Mesothelial cell of epicardium (in vitro differentiated cells): ENCODE data around the gene GEMIN5. TPM values are rescaled to one million over a fixed set of nuclear protein-coding genes. Genes with fewer than 3 reads are reported as not detected.

Experiments
- DNase-seq, 2 experiments: peaks; one replicate each; pipeline ENCODE4 v3.0.0; 2021; ENCODE audit warnings: low spot score in 2 of 2; ENCODE audit not compliant: unreplicated experiment in 2 of 2
- H3K27ac Mint-ChIP-seq: 2 replicates; pipeline ENCODE4 v1.8.0; 2021; ENCODE audit warnings: mixed read lengths
- H3K27me3 Mint-ChIP-seq: 2 replicates; pipeline ENCODE4 v1.8.0; 2021; ENCODE audit warnings: low read depth, mixed read lengths
- H3K36me3 Mint-ChIP-seq: 2 replicates; pipeline ENCODE4 v1.8.0; 2021; ENCODE audit warnings: mixed read lengths
- H3K4me1 Mint-ChIP-seq: 2 replicates; pipeline ENCODE4 v1.8.0; 2021; ENCODE audit warnings: mixed read lengths
- H3K4me3 Mint-ChIP-seq: 2 replicates; pipeline ENCODE4 v1.8.0; 2021; ENCODE audit warnings: mild to moderate bottlenecking, moderate library complexity, mixed read lengths
- H3K9me3 Mint-ChIP-seq: 2 replicates; pipeline ENCODE4 v1.8.0; 2021; ENCODE audit warnings: mixed read lengths
- total RNA-seq: library from RNA; stranded (reverse); gene quantifications from 3 replicates; pipeline ENCODE4 v1.2.1, GENCODE V29; 2021
- TF ChIP-seq, protein P1 (sequence below): fragments of 200-600 bp; sonication (generic); IDR thresholded peaks from one replicate; pipeline ENCODE4 v1.5.0; 2021; ENCODE audit warnings: antibody characterized with exemption; ENCODE audit not compliant: unreplicated experiment

GEMIN5 gene
- total RNA-seq, 1 donor from 2014 or later = 21.9 TPM

DNA sequence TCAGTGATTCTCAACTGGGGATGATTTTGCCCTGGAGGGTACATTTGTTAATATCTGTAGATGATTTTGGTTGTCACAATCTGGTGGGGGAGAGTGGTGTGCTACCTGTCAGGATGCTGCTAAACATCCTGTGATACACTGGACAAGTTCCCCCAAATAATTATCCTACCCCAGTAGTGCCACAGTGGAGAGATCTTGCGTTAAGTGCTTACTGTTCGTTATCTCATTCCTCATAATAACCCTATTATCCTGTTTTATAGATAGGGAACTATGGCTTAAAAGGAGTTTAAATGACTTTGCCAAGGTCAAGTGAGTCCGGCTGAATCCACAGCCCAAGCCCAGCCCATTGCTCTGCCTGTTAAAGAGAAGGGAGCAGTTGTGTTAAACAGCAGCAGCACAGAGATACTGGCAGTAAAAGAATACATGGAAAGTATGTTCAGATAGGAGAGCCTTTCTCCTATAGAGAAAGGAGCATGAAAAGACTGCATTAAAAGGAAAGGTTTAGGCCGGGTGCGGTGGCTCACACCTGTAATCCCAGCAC lies 64.2 kb downstream of the GEMIN5 start:
- peaks cover 60% of the 10 kb centered on the region for H3K36me3 Mint-ChIP-seq

DNA sequence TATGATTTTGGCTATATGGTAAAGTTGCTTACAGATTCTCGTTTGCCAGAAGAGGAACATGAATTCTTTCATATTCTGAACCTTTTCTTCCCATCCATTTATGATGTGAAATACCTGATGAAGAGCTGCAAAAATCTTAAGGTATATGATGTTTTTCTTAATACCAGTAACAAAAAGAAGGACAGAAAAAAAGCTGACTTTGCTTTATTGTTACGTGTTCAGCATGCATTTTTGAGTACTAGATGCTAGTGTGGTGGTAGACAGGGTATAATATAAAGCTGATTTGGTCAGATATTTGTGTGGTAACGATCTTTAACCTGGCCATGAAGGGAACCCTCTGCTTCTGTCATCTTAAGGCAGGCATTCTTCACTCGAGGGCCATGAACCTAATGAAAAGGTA lies 66.3 kb downstream of the GEMIN5 start:
- no peak for DNase-seq
- no peaks in the 10 kb centered on the region for H3K4me1 Mint-ChIP-seq
- H3K27ac Mint-ChIP-seq = no peak overlapping the region
- TF ChIP-seq, protein P1, sequence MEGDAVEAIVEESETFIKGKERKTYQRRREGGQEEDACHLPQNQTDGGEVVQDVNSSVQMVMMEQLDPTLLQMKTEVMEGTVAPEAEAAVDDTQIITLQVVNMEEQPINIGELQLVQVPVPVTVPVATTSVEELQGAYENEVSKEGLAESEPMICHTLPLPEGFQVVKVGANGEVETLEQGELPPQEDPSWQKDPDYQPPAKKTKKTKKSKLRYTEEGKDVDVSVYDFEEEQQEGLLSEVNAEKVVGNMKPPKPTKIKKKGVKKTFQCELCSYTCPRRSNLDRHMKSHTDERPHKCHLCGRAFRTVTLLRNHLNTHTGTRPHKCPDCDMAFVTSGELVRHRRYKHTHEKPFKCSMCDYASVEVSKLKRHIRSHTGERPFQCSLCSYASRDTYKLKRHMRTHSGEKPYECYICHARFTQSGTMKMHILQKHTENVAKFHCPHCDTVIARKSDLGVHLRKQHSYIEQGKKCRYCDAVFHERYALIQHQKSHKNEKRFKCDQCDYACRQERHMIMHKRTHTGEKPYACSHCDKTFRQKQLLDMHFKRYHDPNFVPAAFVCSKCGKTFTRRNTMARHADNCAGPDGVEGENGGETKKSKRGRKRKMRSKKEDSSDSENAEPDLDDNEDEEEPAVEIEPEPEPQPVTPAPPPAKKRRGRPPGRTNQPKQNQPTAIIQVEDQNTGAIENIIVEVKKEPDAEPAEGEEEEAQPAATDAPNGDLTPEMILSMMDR = no peak
- H3K36me3 Mint-ChIP-seq = peaks cover 51% of the 10 kb centered on the region
- no peak overlapping the region for H3K4me3 Mint-ChIP-seq
- no peaks in the 10 kb centered on the region for H3K9me3 Mint-ChIP-seq
- no peaks in the 10 kb centered on the region for H3K27me3 Mint-ChIP-seq

More for the DNA sequence above, 64.2 kb downstream of the GEMIN5 start:
- Mint-ChIP-seq H3K4me1 (no peaks in the 10 kb centered on the region), H3K4me3 (no peak overlapping the region), H3K9me3 (peaks cover 3% of the 10 kb centered on the region), H3K27ac (no peak overlapping the region), H3K27me3 (no peaks in the 10 kb centered on the region)
- TF ChIP-seq, protein P1 = no peak
- DNase-seq = no peak

DNA sequence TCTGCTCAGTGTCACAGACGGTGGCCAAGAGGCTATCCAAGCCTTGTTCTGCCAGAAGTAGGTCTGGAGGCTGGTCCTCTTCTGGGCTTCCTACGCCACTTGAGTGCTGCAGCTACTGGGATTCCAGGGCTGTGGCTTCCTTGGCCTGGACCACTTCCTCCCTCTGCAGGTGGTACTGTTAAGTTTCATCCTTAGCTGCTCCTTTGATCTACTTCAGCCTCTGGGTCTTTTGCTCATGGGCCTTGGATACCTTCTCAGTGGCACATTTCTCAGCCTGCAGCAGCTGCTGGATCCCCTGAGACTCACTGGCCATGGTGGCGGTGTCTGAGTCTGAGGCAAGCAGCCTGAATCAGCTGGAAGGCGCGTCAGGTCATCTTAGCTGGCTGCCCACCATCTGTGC lies 69.3 kb downstream of the GEMIN5 start:
- H3K36me3 Mint-ChIP-seq = peaks cover 49% of the 10 kb centered on the region
- H3K9me3 Mint-ChIP-seq = no peaks in the 10 kb centered on the region
- TF ChIP-seq, protein P1 = no peak
- H3K27me3 Mint-ChIP-seq = no peaks in the 10 kb centered on the region
- H3K4me1 Mint-ChIP-seq = no peaks in the 10 kb centered on the region
- no peak for DNase-seq
- H3K4me3 Mint-ChIP-seq = no peak overlapping the region
- H3K27ac Mint-ChIP-seq = no peak overlapping the region

DNA sequence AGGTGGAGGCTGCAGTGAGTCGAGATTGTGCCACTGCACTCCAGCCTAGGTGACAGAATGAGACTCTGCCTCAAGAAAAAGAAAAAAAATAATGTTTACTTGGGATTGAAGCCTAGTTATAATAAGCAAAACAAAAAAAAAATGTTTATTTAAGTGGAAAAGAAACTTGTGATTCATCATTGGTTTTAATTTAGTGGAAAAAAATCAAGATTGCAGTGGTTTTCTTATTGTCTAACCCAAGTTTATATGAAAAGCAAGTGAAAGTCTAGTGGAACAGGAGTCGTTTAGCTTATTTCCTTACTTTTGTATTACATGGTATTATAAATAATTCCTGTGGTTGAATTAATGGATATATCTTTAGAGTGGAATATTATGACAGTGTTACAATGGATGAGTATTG lies 71.2 kb downstream of the GEMIN5 start:
- H3K27ac Mint-ChIP-seq = no peak overlapping the region
- no peaks in the 10 kb centered on the region for H3K27me3 Mint-ChIP-seq
- TF ChIP-seq, protein P1 = no peak
- no peak for DNase-seq
- no peaks in the 10 kb centered on the region for H3K4me1 Mint-ChIP-seq
- H3K4me3 Mint-ChIP-seq = no peak overlapping the region
- H3K9me3 Mint-ChIP-seq = no peaks in the 10 kb centered on the region
- H3K36me3 Mint-ChIP-seq = peaks cover 49% of the 10 kb centered on the region

DNA sequence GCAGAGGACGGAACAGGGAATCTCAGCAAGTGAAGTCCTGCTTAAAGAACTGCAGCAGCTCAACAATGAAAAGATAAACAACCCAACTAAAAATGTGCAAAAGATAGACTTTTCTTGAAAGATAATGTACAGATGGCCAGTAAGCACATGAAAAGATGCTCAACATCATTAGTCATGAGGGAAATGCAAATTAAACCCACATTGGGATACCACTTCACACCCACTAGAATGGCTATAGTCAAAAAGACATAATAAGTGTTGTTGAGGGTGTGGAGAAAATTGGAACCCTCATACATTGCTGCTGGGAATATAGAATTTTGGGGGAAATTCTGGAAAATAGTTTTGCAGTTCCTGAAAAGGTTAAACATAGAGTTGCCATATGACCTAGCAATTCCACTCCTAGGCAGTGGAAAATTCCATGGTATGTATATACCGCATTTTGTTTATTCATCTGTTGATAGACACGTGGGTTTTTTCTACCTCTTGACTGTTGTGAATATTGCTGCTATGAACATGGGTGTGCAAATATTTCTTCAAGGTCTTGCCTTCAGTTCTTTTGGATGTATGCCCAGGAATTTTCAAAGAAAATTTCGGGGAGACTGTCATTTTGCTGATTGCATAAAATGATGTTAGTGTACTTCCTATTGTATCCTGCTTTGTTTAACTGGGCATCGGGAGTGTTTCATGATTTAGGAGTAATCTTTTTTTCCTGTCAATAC lies 72.4 kb downstream of the GEMIN5 start:
- TF ChIP-seq, protein P1 = no peak
- H3K36me3 Mint-ChIP-seq = peaks cover 39% of the 10 kb centered on the region
- no peaks in the 10 kb centered on the region for H3K9me3 Mint-ChIP-seq
- no peak overlapping the region for H3K4me3 Mint-ChIP-seq
- no peaks in the 10 kb centered on the region for H3K27me3 Mint-ChIP-seq
- no peak for DNase-seq
- H3K27ac Mint-ChIP-seq = no peak overlapping the region
- peaks cover 5% of the 10 kb centered on the region for H3K4me1 Mint-ChIP-seq
